Measurements from ENCODE around the gene DUSP5. TPM values are rescaled to one million over a fixed set of nuclear protein-coding genes. Genes with fewer than 3 reads are reported as not detected.

Gene DUSP5
- total and polyA plus RNA-seq, 2 of the 8 experiments (the other 6 are each of a cell fraction or from before 2014, with no cell fraction given) = 13.6 to 30.3 TPM

DNA sequence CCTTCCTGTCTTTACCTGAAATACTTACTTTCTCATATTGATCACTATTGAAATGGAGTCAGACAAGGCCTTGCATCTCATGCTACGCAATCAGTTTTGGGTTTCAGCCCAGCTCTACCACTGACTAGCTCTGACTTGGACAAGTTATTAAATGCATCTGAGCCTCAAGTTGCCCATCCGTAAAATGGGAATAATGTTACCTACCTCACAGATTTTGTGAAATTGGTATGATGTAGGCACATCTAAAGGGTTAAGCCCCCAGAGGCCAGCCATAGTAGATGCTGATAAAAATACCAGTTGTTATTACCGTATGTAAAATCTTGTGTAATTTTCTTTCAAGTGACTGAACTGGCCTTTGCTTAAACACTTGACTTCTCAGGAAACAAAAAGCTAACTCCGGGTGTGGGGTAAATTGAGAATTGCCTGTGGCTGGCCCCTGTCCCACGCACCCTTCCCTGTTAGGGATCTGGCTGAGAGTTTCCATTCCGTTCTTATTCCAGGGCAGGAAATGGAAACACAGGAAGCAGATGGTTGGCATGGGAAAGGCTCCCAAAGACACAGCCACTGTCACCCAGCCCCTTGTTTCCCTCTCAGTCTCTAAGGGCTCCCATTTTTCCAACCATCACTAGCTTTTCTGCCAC lies 7.5 kb downstream of the DUSP5 start:
- no peaks in the 10 kb centered on the region for H3K9me3 ChIP-seq (ENCODE audit: insufficient read depth in 2 of 2, low read depth in 1 of 2, low read length in 1 of 2)
- no peak overlapping the region for H2BK15ac ChIP-seq (ENCODE audit: low read length)
- H3K9ac ChIP-seq (replicated peaks in 1 of 4; ENCODE audit: extremely low read depth in 1 of 4, low read depth in 3 of 4, low read length in 3 of 4) = no peak overlapping the region
- H4K8ac ChIP-seq (ENCODE audit: extremely low read depth, insufficient read depth, low read length) = no peak overlapping the region
- no peak overlapping the region for H2AFZ ChIP-seq (ENCODE audit: low read length)
- H2AK5ac ChIP-seq (ENCODE audit: low read depth, low read length) = no peak overlapping the region
- DNase-seq (ENCODE audit: low read depth in 1 of 2, low spot score in 2 of 2) (no peak), FAIRE-seq (no peak)
- H3K56ac ChIP-seq (replicated peaks; ENCODE audit: insufficient read length, low read depth, low read length) = no peak overlapping the region
- no peak overlapping the region for H3K18ac ChIP-seq (ENCODE audit: extremely low read depth, low read length)
- no peak overlapping the region for H3K4me2 ChIP-seq (ENCODE audit: insufficient read depth in 1 of 2, low read depth in 2 of 2, low read length in 2 of 2)
- H4K91ac ChIP-seq (replicated peaks; ENCODE audit: insufficient read length, low read length) = no peak overlapping the region
- no peak overlapping the region for H2BK5ac ChIP-seq (ENCODE audit: low read depth, low read length)
- no peaks in the 10 kb centered on the region for H3K23me2 ChIP-seq (ENCODE audit: low read depth, low read length)
- peaks cover 0 to 4% (median 0%) of the 10 kb centered on the region in 4 experiments; a peak in 2 of 7 replicates for H3K27me3 ChIP-seq (replicated peaks in 1 of 4; ENCODE audit: control insufficient read depth in 3 of 4, extremely low read depth in 1 of 4, insufficient read depth in 3 of 4, low read length in 3 of 4)
- H4K20me1 ChIP-seq (replicated peaks in 1 of 2; ENCODE audit: control insufficient read depth in 1 of 2, insufficient read depth in 2 of 2, low read length in 2 of 2) = peaks cover 2 to 4% of the 10 kb centered on the region in 2 experiments
- H3K23ac ChIP-seq (ENCODE audit: insufficient read length) = no peak overlapping the region
- H4K5ac ChIP-seq (ENCODE audit: insufficient read length, low read depth, low read length) = no peak overlapping the region
- H3K4ac ChIP-seq (replicated peaks; ENCODE audit: insufficient read length, low read depth, low read length) = no peak overlapping the region
- WGBS, 2 experiments (ENCODE audit: extremely low coverage in 1 of 2, insufficient coverage in 1 of 2, insufficient read length in 1 of 2, insufficient replicate concordance in 2 of 2, low coverage in 1 of 2, low lambda C conversion rate in 2 of 2, missing lambda C conversion rate in 1 of 2) = 92% methylated on average over 6 of the region's 6 CpGs; no CpG with 5 or more reads in 1 of the 2 experiments
- no peak overlapping the region for H3K14ac ChIP-seq (ENCODE audit: insufficient read length)
- no peak overlapping the region for H2BK12ac ChIP-seq (ENCODE audit: low read depth, low read length)
- H2BK120ac ChIP-seq (replicated peaks; ENCODE audit: low read depth, low read length) = no peak overlapping the region
- TF ChIP-seq RAD21 (IDR thresholded peaks at IDR 0.05 in 1 of 2, conservative IDR thresholded peaks at IDR 0.05 in 1 of 2; ENCODE audit: low read depth in 2 of 2, low read length in 2 of 2) = no peak
- TF ChIP-seq BACH1 (IDR thresholded peaks at IDR 0.05; ENCODE audit: low read length) = no peak
- H3K79me2 ChIP-seq (ENCODE audit: control insufficient read depth in 1 of 2, insufficient read depth in 2 of 2, low read length in 2 of 2) = peaks cover 5 to 57% of the 10 kb centered on the region in 2 experiments
- ChIA-PET CTCF (ENCODE audit: partially characterized antibody) (interaction anchor here (0.9 to 6.1 kb wide), 10 partner anchors 13 to 226 kb away, joined by 3 to 31 read pairs (median 3); no protein-coding TSS in a partner anchor), POLR2A (ENCODE audit: partially characterized antibody) (interaction anchor here (4.1 kb wide), 1 partner anchor 8 kb away, joined by 20 read pairs; the partner anchor contains the start of gene DUSP5)
- H3K4me1 ChIP-seq (replicated peaks in 1 of 4; ENCODE audit: control insufficient read depth in 3 of 4, insufficient read depth in 4 of 4, low read length in 3 of 4) = peaks cover 4 to 16% (median 7%) of the 10 kb centered on the region in 4 experiments
- no peak overlapping the region for H3K27ac ChIP-seq (ENCODE audit: low read depth, low read length)
- H3K36me3 ChIP-seq (ENCODE audit: control insufficient read depth in 2 of 4, insufficient read depth in 4 of 4, low read length in 3 of 4) = peaks cover 6 to 19% (median 11%) of the 10 kb centered on the region in 4 experiments; a peak in 6 of 8 replicates
- peaks cover 8% of the 10 kb centered on the region for H3K79me1 ChIP-seq (ENCODE audit: low read depth, low read length)
- no peak overlapping the region for H2BK20ac ChIP-seq (ENCODE audit: low read length)
- H3K4me3 ChIP-seq (ENCODE audit: extremely low read depth in 1 of 4, insufficient read depth in 2 of 4, low read depth in 3 of 4, low read length in 4 of 4) = no peak overlapping the region
